AG04450 (cell line): ENCODE results near the gene SORCS3. TPM values are rescaled to one million over a fixed set of nuclear protein-coding genes. Genes with fewer than 3 reads are reported as not detected.

Source experiments
- CTCF ChIA-PET: fragments of 300-600, 350-600 bp; formaldehyde crosslinking; extraction: SDS; loops from one replicate; lab custom pipeline; 2022; ENCODE audit warnings: antibody characterized with exemption, inconsistent platforms; lab: Charles Lee
- POLR2A ChIA-PET: fragments of 350-600 bp; formaldehyde crosslinking; extraction: SDS; loops from one replicate; lab custom pipeline; 2021; ENCODE audit warnings: antibody characterized with exemption, inconsistent platforms; lab: Yijun Ruan, JAX
- DNase-seq: peaks from one replicate; pipeline ENCODE4 v3.0.0-alpha.2; 2011; ENCODE audit warnings: low read depth, low spot score
- H3K27ac ChIP-seq: one replicate; pipeline ENCODE4 v1.5.1; 2012; ENCODE audit warnings: low read depth, low read length, control low read depth
- H3K27me3 ChIP-seq: one replicate; pipeline ENCODE4 v1.6.0; 2012; ENCODE audit warnings: low read length; ENCODE audit not compliant: control insufficient read depth, insufficient read depth
- H3K4me3 ChIP-seq: 2 replicates; pipeline ENCODE4 v1.5.1; 2011; ENCODE audit warnings: mild to moderate bottlenecking, low read depth, low read length, control low read depth
- H3K9me3 ChIP-seq: 2 replicates; pipeline ENCODE4 v1.5.1; 2012; ENCODE audit warnings: low read length; ENCODE audit not compliant: control insufficient read depth, insufficient read depth
- CTCF ChIP-seq: IDR thresholded peaks from 2 replicates; pipeline ENCODE4 v1.5.1; 2011; ENCODE audit warnings: low read depth, low read length, control low read depth, inconsistent platforms
- polyA plus RNA-seq: library from polyadenylated mRNA; depleted of rRNA; stranded (reverse); fragments of >200 nt; gene quantifications from 2 replicates; pipeline ENCODE4 v1.2.3, GENCODE V29; 2011

SORCS3 gene
- polyA plus RNA-seq, 1 experiment, result not detected

DNA sequence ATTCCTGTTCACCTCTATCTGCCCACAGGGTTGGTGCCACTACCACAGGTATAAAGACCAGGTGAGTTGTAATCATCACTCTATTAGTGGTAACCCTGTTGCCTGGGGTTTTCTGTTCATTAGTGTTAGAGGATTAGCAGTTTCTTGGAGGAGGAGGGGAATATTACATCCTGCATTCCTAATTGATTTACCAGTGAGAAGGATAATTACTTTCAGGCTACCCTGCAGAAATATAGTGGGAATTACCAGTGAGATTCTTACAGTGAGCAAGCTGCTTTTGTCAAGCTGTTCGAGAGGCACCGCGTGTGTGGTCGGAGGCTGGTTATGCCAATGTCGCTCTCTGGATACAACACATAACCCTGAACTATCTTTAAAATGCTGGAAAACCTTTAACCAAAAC, 280.7 kb downstream of the SORCS3 start:
- H3K27ac ChIP-seq, result no peak overlapping the region
- DNase-seq, result no peak
- no peaks in the 10 kb centered on the region for H3K27me3 ChIP-seq
- H3K9me3 ChIP-seq, result peaks cover 7% of the 10 kb centered on the region
- POLR2A ChIA-PET, result no interaction called here
- no peak overlapping the region for H3K4me3 ChIP-seq
- TF ChIP-seq CTCF, result no peak
- CTCF ChIA-PET, result no interaction called here

DNA sequence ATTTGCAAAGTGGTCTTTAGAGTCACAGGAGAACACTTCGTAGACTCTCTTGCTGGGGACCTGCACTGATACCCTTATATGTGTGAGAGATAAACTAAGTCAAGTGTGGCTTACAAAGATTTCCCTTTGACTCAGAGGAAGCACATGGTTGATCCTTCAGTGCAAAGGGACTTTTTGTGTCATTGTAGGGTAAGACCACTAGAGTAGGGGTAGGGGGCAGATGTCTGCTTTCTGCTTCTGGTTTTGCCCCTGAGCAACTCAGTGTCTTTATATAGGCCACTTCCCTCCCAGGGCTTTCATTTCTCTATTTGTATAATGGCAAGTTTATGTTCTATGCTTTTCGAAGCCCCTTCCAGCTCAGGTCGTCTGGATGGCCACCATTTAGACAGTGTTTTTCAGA, 281.7 kb downstream of the SORCS3 start:
- Histone ChIP-seq H3K4me3 (no peak overlapping the region), H3K27ac (no peak overlapping the region), H3K27me3 (no peaks in the 10 kb centered on the region), H3K9me3 (peaks cover 7% of the 10 kb centered on the region)
- ChIA-PET POLR2A (no interaction called here), CTCF (no interaction called here)
- DNase-seq, result no peak
- TF ChIP-seq CTCF, result no peak

- POLR2A ChIA-PET, result no interaction called here
- TF ChIP-seq CTCF, result no peak
- CTCF ChIA-PET, result no interaction called here
- DNase-seq, result no peak
- no peak overlapping the region for H3K4me3 ChIP-seq
- H3K9me3 ChIP-seq, result peaks cover 12% of the 10 kb centered on the region
- no peak overlapping the region for H3K27ac ChIP-seq
- H3K27me3 ChIP-seq, result no peaks in the 10 kb centered on the region
These were observed 282.4 kb downstream of the SORCS3 start for GRCh38 chr10:104923501-104923900.

- H3K27ac ChIP-seq, result no peak overlapping the region
- ChIA-PET POLR2A (no interaction called here), CTCF (no interaction called here)
- no peaks in the 10 kb centered on the region for H3K27me3 ChIP-seq
- H3K4me3 ChIP-seq, result no peak overlapping the region
- peaks cover 17% of the 10 kb centered on the region for H3K9me3 ChIP-seq
- TF ChIP-seq CTCF, result no peak
- DNase-seq, result no peak
These were observed 283.2 kb downstream of the SORCS3 start for GRCh38 chr10:104924101-104924795.

DNA sequence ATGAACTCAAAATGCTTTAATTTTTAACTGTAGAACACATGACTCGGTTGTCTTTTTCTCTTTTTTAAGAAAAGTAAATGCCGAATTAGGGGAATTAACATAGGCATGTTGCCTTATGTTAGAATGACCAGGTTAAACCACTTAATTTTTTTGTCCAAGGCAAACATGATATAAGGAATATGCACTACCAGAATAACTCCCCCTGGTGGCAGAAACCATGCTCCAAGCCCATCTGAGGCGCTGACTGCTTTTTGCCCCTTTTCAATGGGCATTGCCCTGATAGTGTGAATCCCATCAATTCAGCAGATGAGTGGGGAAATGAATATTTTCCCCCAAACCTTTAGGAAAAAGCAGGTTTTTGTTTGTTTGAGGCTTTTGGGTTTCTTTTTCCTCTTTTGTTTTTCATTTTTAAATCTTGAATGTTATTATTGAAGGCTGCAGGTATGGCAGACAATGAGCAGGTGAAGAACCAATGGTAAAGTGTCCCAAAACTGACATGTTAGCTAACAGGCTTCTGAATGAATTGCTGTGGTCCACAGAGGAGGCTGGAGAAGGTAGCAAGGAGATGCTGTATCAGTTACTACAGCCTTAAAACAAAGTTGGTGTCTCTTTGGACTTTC, 284.3 kb downstream of the SORCS3 start:
- Histone ChIP-seq H3K9me3 (peaks cover 20% of the 10 kb centered on the region), H3K4me3 (no peak overlapping the region), H3K27ac (no peak overlapping the region), H3K27me3 (no peaks in the 10 kb centered on the region)
- DNase-seq, result no peak
- peak; percentile 31; the same call in 1 of the 2 replicates for TF ChIP-seq CTCF
- POLR2A ChIA-PET, result no interaction called here
- CTCF ChIA-PET, result interaction anchor here (0.6 kb wide), 1 partner anchor 746 kb away, joined by 3 read pairs; no protein-coding TSS in a partner anchor
